Retina (tissue), 1 donor: ENCODE data around the gene HLA-C.
A peak's percentile ranks its signal among the peaks of the same experiment; 100 is the strongest.
"Not testable (repeated sequence)": the region's sequence is repeated elsewhere in the genome, so short reads cannot be mapped to it uniquely, and the experiment has no call there.

Experiments
- DNase-seq: peaks from one replicate; pipeline ENCODE4 v3.0.0-alpha.2; 2016

Gene HLA-C

GRCh38 chr6:31271641-31272357, at the start of gene HLA-C:
TSS of gene HLA-C (minus strand) at chr6:31272092. CDS start at chr6:31272071, 21 bp downstream.
- DNase-seq: peak; percentile 93

- no peak for DNase-seq
Measured at GRCh38 chr6:31321005-31321707, 49.3 kb upstream of the HLA-C start.

- DNase-seq: no peak
Measured at GRCh38 chr6:31317036-31317435, 45.1 kb upstream of the HLA-C start.

- DNase-seq: no peak
Measured at GRCh38 chr6:31309641-31310040, 37.7 kb upstream of the HLA-C start.

GRCh38 chr6:31308845-31309175, 36.9 kb upstream of the HLA-C start:
- no peak for DNase-seq

GRCh38 chr6:31308050-31308844, 36.4 kb upstream of the HLA-C start:
- peak; percentile 28 for DNase-seq

GRCh38 chr6:31307669-31308049, 35.8 kb upstream of the HLA-C start:
- DNase-seq: no peak

- DNase-seq: no peak
Measured at GRCh38 chr6:31305703-31306219, 33.9 kb upstream of the HLA-C start.

GRCh38 chr6:31304683-31305082, 32.8 kb upstream of the HLA-C start:
- DNase-seq: no peak

GRCh38 chr6:31300797-31301196, 28.9 kb upstream of the HLA-C start:
- DNase-seq: no peak

GRCh38 chr6:31299947-31300346, 28.1 kb upstream of the HLA-C start:
- DNase-seq: no peak

- DNase-seq: no peak
Measured at GRCh38 chr6:31299511-31299910, 27.6 kb upstream of the HLA-C start.

- no peak for DNase-seq
Measured at GRCh38 chr6:31294056-31294455, 22.2 kb upstream of the HLA-C start.

- no peak for DNase-seq
Measured at GRCh38 chr6:31293343-31293742, 21.5 kb upstream of the HLA-C start.

GRCh38 chr6:31289788-31290187, 17.9 kb upstream of the HLA-C start:
- no peak for DNase-seq

- DNase-seq: no peak
Measured at GRCh38 chr6:31287619-31288018, 15.7 kb upstream of the HLA-C start.

GRCh38 chr6:31285982-31286381, 14.1 kb upstream of the HLA-C start:
- DNase-seq: no peak

GRCh38 chr6:31285486-31285885, 13.6 kb upstream of the HLA-C start:
- no peak for DNase-seq

GRCh38 chr6:31279647-31280046, 7.8 kb upstream of the HLA-C start:
- DNase-seq: not testable (repeated sequence)

GRCh38 chr6:31272836-31273626, 1.1 kb upstream of the HLA-C start:
- DNase-seq: no peak

GRCh38 chr6:31272436-31272835, 544 bp upstream of the HLA-C start:
- no peak for DNase-seq

- DNase-seq: no peak
Measured at GRCh38 chr6:31270788-31271640, 878 bp downstream of the HLA-C start.
